K562 (cell line): Measurements from ENCODE around the gene DENND6A. TPM values are rescaled to one million over a fixed set of nuclear protein-coding genes. Genes with fewer than 3 reads are reported as not detected.

Experiments used
- ATAC-seq: fragments of 200-7000 bp; cut with Tn5 transposase; 3 replicates; pipeline ENCODE4 v1.9.1; 2020; ENCODE audit warnings: moderate library complexity
- BruUV-seq: library from RNA; stranded (reverse); fragments of 400-500 nt; replicated peaks from 2 replicates; lab custom pipeline; 2021; lab: Mats Ljungman, UMichigan
- CTCF ChIA-PET: fragments of 300-600 bp; formaldehyde crosslinking; extraction: SDS; loops from one replicate; lab custom pipeline; 2021; ENCODE audit warnings: low intra/inter-chr PET ratio; lab: Yijun Ruan, JAX
- POLR2A ChIA-PET: fragments of 300-600, 350-650 bp; sonication (Branson Sonifier 250); formaldehyde crosslinking; extraction: SDS; loops from one replicate; lab custom pipeline; 2021; ENCODE audit warnings: antibody characterized with exemption, inconsistent platforms; lab: Yijun Ruan, JAX
- DNase-seq, 4 experiments: peaks; one replicate each; pipeline versions ENCODE4 v3.0.0 to v3.0.0-alpha.2; 2011 to 2018; ENCODE audit warnings: low spot score in 3 of 4, mixed read lengths in 3 of 4; ENCODE audit errors: extremely low read depth in 1 of 4
- FAIRE-seq: peaks from 2 replicates; lab custom pipeline; 2011; peaks lifted over from hg19 to GRCh38; lab: Jason Lieb, UNC
- H2AFZ ChIP-seq: 2 replicates; pipeline ENCODE4 v1.6.0; 2011; ENCODE audit warnings: low read depth, low read length, control low read depth, inconsistent platforms
- H3K27ac ChIP-seq: fragments of 200-600 bp; 3 replicates; pipeline ENCODE4 v1.8.0; 2011; ENCODE audit warnings: low read depth, mild to moderate bottlenecking, control low read depth, inconsistent platforms, low read length, moderate library complexity, mixed read lengths; ENCODE audit errors: extremely low read depth
- H3K27me3 ChIP-seq, 2 experiments: fragments of 300-600 bp in 1 of 2; 2 replicates in 1 of 2; 3 replicates in 1 of 2; pipeline versions ENCODE4 v1.6.0 to v1.8.0; 2011; ENCODE audit warnings: inconsistent platforms in 2 of 2, low read length in 2 of 2, mild to moderate bottlenecking in 1 of 2, mixed read lengths in 1 of 2, moderate library complexity in 1 of 2; ENCODE audit not compliant: control insufficient read depth in 2 of 2, insufficient read depth in 2 of 2
- H3K36me3 ChIP-seq: fragments of 300-600 bp; 3 replicates; pipeline ENCODE4 v1.8.0; 2011; ENCODE audit warnings: mild to moderate bottlenecking, low read length, inconsistent platforms; ENCODE audit not compliant: control insufficient read depth, insufficient read depth
- H3K4me1 ChIP-seq, 2 experiments: fragments of 200-600 bp in 1 of 2; replicated peaks in 1 of 2; 2 replicates in 1 of 2; 3 replicates in 1 of 2; pipeline versions ENCODE4 v1.5.1 to v1.8.0; 2011; ENCODE audit warnings: inconsistent platforms in 2 of 2, low read length in 2 of 2, mild to moderate bottlenecking in 1 of 2, mixed read lengths in 1 of 2, moderate library complexity in 1 of 2; ENCODE audit not compliant: control insufficient read depth in 2 of 2, insufficient read depth in 2 of 2
- H3K4me2 ChIP-seq: 2 replicates; pipeline ENCODE4 v1.6.1; 2011; ENCODE audit warnings: low read length, control low read depth, inconsistent platforms, mixed read lengths; ENCODE audit not compliant: insufficient read depth
- H3K4me3 ChIP-seq: fragments of 200-600 bp; sonication (generic), shearing (Covaris generic); 2 replicates; pipeline ENCODE4 v1.5.1; 2016; ENCODE audit warnings: control low read depth, inconsistent platforms
- H3K79me2 ChIP-seq: fragments of 200-600 bp; 3 replicates; pipeline ENCODE4 v1.8.0; 2011; ENCODE audit warnings: low read length, inconsistent platforms; ENCODE audit not compliant: control insufficient read depth, insufficient read depth
- H3K9ac ChIP-seq, 2 experiments: 2 replicates each; pipeline versions ENCODE4 v1.6.0 to v1.6.1; 2011; ENCODE audit warnings: low read depth in 2 of 2, low read length in 2 of 2, control low read depth in 1 of 2, inconsistent platforms in 1 of 2, mild to moderate bottlenecking in 1 of 2, mixed read lengths in 1 of 2; ENCODE audit not compliant: insufficient read depth in 1 of 2
- H3K9me1 ChIP-seq: one replicate; pipeline ENCODE4 v1.6.0; 2011; ENCODE audit warnings: inconsistent platforms, mild to moderate bottlenecking, low read length, moderate library complexity; ENCODE audit not compliant: control insufficient read depth, insufficient read depth
- H3K9me3 ChIP-seq: replicated peaks from 2 replicates; pipeline ENCODE4 v1.5.1; 2011; ENCODE audit warnings: low read depth, low read length, inconsistent platforms; ENCODE audit not compliant: control insufficient read depth, insufficient read depth
- H4K20me1 ChIP-seq: replicated peaks from 2 replicates; pipeline ENCODE4 v1.6.1; 2011; ENCODE audit warnings: low read length, inconsistent platforms, mixed read lengths; ENCODE audit not compliant: control insufficient read depth, insufficient read depth
- ATF7 ChIP-seq: fragments of 450-650 bp; IDR thresholded peaks from 2 replicates; pipeline ENCODE4 v1.7.1; 2014; ENCODE audit warnings: mild to moderate bottlenecking, moderate library complexity
- CTCF ChIP-seq, 3 experiments: IDR thresholded peaks in 2 of 3; conservative IDR thresholded peaks in 1 of 3; 2 replicates each; pipeline ENCODE4 v1.5.1; 2011 to 2012; ENCODE audit warnings: low read length in 3 of 3, mild to moderate bottlenecking in 3 of 3, control low read depth in 2 of 3, improper control_type of control experiment in 1 of 3, inconsistent platforms in 1 of 3, low read depth in 1 of 3, mixed read lengths in 1 of 3, moderate library complexity in 1 of 3; ENCODE audit not compliant: insufficient read depth in 2 of 3
- E2F3 ChIP-seq: fragments of 250-450 bp; sonication (Bioruptor Pico); IDR thresholded peaks from 2 replicates; pipeline ENCODE4 v1.4.0; 2020; ENCODE audit warnings: mild to moderate bottlenecking
- KAT8 ChIP-seq: fragments of 450-650 bp; IDR thresholded peaks from 2 replicates; pipeline ENCODE4 v1.6.1; 2016; ENCODE audit warnings: low read depth, mild to moderate bottlenecking
- KHSRP ChIP-seq: fragments of 450-650 bp; IDR thresholded peaks from 2 replicates; pipeline ENCODE4 v1.6.1; 2017
- KLF13 ChIP-seq: fragments of 450-650 bp; IDR thresholded peaks from 2 replicates; pipeline ENCODE4 v1.6.1; 2016; ENCODE audit warnings: missing genetic modification characterization, low read depth, mild to moderate bottlenecking, missing compliant biosample characterization, moderate library complexity, borderline replicate concordance
- SAFB2 ChIP-seq: fragments of 200-400 bp; formaldehyde crosslinking; IDR thresholded peaks from 2 replicates; pipeline ENCODE4 v1.6.1; 2018; ENCODE audit warnings: borderline replicate concordance, low read length, low read depth, moderate library complexity; ENCODE audit not compliant: severe bottlenecking
- SMARCB1 ChIP-seq: IDR thresholded peaks from 2 replicates; pipeline ENCODE4 v1.6.1; 2011; ENCODE audit warnings: improper control_type of control experiment, low read depth; ENCODE audit not compliant: insufficient read length
- TAF1 ChIP-seq: IDR thresholded peaks from 2 replicates; pipeline ENCODE4 v1.6.1; 2011; ENCODE audit warnings: mild to moderate bottlenecking, low read length, moderate library complexity; ENCODE audit not compliant: insufficient read depth, control insufficient read depth, severe bottlenecking; ENCODE audit errors: extremely low read depth
- TAL1 ChIP-seq: fragments of 450-650 bp; IDR thresholded peaks from 2 replicates; pipeline ENCODE4 v1.6.1; 2016; ENCODE audit warnings: mild to moderate bottlenecking
- ZBTB33 ChIP-seq: sonication (generic); formaldehyde crosslinking; IDR thresholded peaks from 2 replicates; pipeline ENCODE4 v1.8.1; 2023; ENCODE audit warnings: mild to moderate bottlenecking, missing genetic modification reagents
- ZNF133 ChIP-seq: fragments of 250-450 bp; sonication (Bioruptor Pico); IDR thresholded peaks from 2 replicates; pipeline ENCODE4 v1.4.0; 2020; ENCODE audit warnings: mild to moderate bottlenecking
- ZNF140 ChIP-seq: fragments of 250-450 bp; sonication (Bioruptor Pico); IDR thresholded peaks from 2 replicates; pipeline ENCODE4 v1.8.0; 2021; ENCODE audit warnings: moderate library complexity, mild to moderate bottlenecking, inconsistent platforms
- WGBS: fragments of 100-300 bp; shearing (Covaris generic); methylation state at CpG from one replicate; pipeline ENCODE4 v1.1.6; 2016; ENCODE audit warnings: low coverage, mixed read lengths; ENCODE audit not compliant: insufficient coverage; ENCODE audit errors: missing lambda C conversion rate; 5-methylcytosine and 5-hydroxymethylcytosine counted together
- in situ Hi-C: fragments of 300-500 bp; cut with MboI; formaldehyde crosslinking; loops from 4 replicates; pipeline ENCODE4 v1.15.0; 2018; ENCODE audit warnings: inconsistent platforms, mixed read lengths
- intact Hi-C: fragments of 100-400 bp; cut with micrococcal nuclease; formaldehyde crosslinking; loops from 2 replicates; pipeline ENCODE4 v1.14.2; 2022
- polyA plus RNA-seq, 8 experiments: library from polyadenylated mRNA; depleted of rRNA in 4 of 8; stranded (reverse) in 5 of 8; unstranded in 3 of 8; fragments of >200 nt; fragmentation: Nextera tagmentation in 2 of 8; fragmentation: Illumina TruSeq in 1 of 8; extraction: Ambion mirVana in 2 of 8; extraction: Trizol in 1 of 8; gene quantifications; 2 replicates each; pipeline versions ENCODE4 v1.2.1 to v1.2.3, GENCODE V29; 2011 to 2014; ENCODE audit warnings: inconsistent platforms in 1 of 8, missing spikeins in 1 of 8
- total RNA-seq, 7 experiments: library from RNA; depleted of rRNA in 6 of 7; stranded (reverse); fragments of >200 nt in 6 of 7; fragmentation: Illumina TruSeq in 2 of 7; extraction: Trizol in 2 of 7; gene quantifications; 2 replicates each; pipeline versions ENCODE4 v1.2.1 to v1.2.3, GENCODE V29; 2011 to 2021; ENCODE audit warnings: low replicate concordance in 1 of 7
- TF ChIP-seq, protein P1 (sequence below): fragments of 250-450 bp; sonication (Bioruptor Pico); IDR thresholded peaks from 2 replicates; pipeline ENCODE4 v1.5.0; 2021

DENND6A gene
- total and polyA plus RNA-seq, 9 of the 15 experiments (the other 6 are each of a cell fraction or from before 2014, with no cell fraction given), result 1.5 to 12.7 (median 7.1) TPM

DNA sequence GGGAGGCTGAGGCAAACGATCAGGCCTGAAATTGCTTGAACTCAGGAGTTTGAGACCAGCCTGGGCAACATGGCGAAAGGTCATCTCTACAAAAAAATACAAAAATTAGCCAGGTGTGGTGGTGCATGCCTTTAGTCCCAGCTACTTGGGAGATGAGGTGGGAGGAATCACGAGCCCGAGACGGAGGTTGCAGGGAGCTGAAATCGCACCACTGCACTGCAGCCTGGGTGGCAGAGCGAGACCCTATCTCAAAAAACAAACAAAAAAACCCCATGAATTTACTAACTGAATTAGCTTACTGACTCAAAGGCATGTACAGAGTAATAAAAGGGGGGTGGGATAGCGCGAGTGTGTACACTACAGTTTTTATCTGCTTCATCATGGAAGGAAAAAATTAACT, 115.1 kb downstream of the DENND6A start:
- H3K4me3 ChIP-seq, result no peak overlapping the region
- peaks cover 84% of the 10 kb centered on the region for H3K36me3 ChIP-seq
- H3K9me3 ChIP-seq, result no peaks in the 10 kb centered on the region
- 92% methylated on average over 9 of the region's 9 CpGs for WGBS
- H3K4me2 ChIP-seq, result no peak overlapping the region
- no peak overlapping the region for H3K9ac ChIP-seq
- POLR2A ChIA-PET, result interaction anchor here (0.5 to 2.3 kb wide), 2 partner anchors 16 to 290 kb away, joined by 3 to 7 read pairs; no protein-coding TSS in a partner anchor
- in situ Hi-C loops (no loop called here), intact Hi-C loops (no loop called here)
- FAIRE-seq, result no peak
- H3K79me2 ChIP-seq, result peaks cover 38% of the 10 kb centered on the region
- no peak for DNase-seq
- BruUV-seq, result no TSS peak
- ATAC-seq, result no peak
- no peak overlapping the region for H3K27ac ChIP-seq
- TF ChIP-seq KLF13 (tag) (no peak), ZBTB33 (CRISPR knock-in tag) (no peak), E2F3 (CRISPR knock-in tag) (no peak), ZNF140 (CRISPR knock-in tag) (no peak), ATF7 (no peak), TAL1 (no peak), SMARCB1 (no peak), TAF1 (no peak), CTCF (IDR thresholded peaks at IDR 0.05 in 2 of 3, conservative IDR thresholded peaks at IDR 0.05 in 1 of 3; ENCODE audit: insufficient read depth in 2 of 3, low read depth in 1 of 3, low read length in 3 of 3) (no peak), SAFB2 (no peak), KHSRP (no peak), KAT8 (no peak), ZNF133 (no peak)
- TF ChIP-seq, protein P1, sequence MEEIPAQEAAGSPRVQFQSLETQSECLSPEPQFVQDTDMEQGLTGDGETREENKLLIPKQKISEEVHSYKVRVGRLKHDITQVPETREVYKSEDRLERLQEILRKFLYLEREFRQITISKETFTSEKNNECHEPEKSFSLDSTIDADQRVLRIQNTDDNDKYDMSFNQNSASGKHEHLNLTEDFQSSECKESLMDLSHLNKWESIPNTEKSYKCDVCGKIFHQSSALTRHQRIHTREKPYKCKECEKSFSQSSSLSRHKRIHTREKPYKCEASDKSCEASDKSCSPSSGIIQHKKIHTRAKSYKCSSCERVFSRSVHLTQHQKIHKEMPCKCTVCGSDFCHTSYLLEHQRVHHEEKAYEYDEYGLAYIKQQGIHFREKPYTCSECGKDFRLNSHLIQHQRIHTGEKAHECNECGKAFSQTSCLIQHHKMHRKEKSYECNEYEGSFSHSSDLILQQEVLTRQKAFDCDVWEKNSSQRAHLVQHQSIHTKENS (CRISPR knock-in tag), result no peak
- H3K27me3 ChIP-seq, result no peaks in the 10 kb centered on the region
- no peak overlapping the region for H2AFZ ChIP-seq
- CTCF ChIA-PET, result no interaction called here
- no peaks in the 10 kb centered on the region for H4K20me1 ChIP-seq
- no peaks in the 10 kb centered on the region; a peak in 2 of 5 replicates for H3K4me1 ChIP-seq
- H3K9me1 ChIP-seq, result no peaks in the 10 kb centered on the region
